HepG2 (cell line): ENCODE measurements around the gene BSG. TPM values are rescaled to one million over a fixed set of nuclear protein-coding genes. Genes with fewer than 3 reads are reported as not detected.

ENCODE experiments used
- ELF4 ChIP-seq: sonication (generic); formaldehyde crosslinking; IDR thresholded peaks from 2 replicates; pipeline ENCODE4 v1.5.0; 2020; ENCODE audit warnings: missing genetic modification reagents, mild to moderate bottlenecking, moderate library complexity, borderline replicate concordance
- HNF1B ChIP-seq: sonication (generic); formaldehyde crosslinking; IDR thresholded peaks from 2 replicates; pipeline ENCODE4 v1.5.1; 2020; ENCODE audit warnings: mild to moderate bottlenecking, moderate library complexity, missing genetic modification reagents
- KLF16 ChIP-seq, 2 experiments: sonication (generic) in 1 of 2; formaldehyde crosslinking in 1 of 2; IDR thresholded peaks; 2 replicates each; pipeline versions ENCODE4 v1.6.1 to v1.8.0; 2016 to 2023; ENCODE audit warnings: missing genetic modification reagents in 2 of 2, missing compliant biosample characterization in 1 of 2
- PATZ1 ChIP-seq: sonication (generic); formaldehyde crosslinking; IDR thresholded peaks from 2 replicates; pipeline ENCODE4 v1.4.0; 2020; ENCODE audit warnings: missing genetic modification reagents
- POGK ChIP-seq: sonication (generic); formaldehyde crosslinking; conservative IDR thresholded peaks from 2 replicates; pipeline ENCODE4 v1.8.0; 2022; ENCODE audit warnings: mild to moderate bottlenecking, moderate library complexity, missing genetic modification reagents
- RFX3 ChIP-seq: IDR thresholded peaks from 2 replicates; pipeline ENCODE4 v1.6.1; 2016; ENCODE audit warnings: missing biosample characterization, missing genetic modification reagents
- SNAPC5 ChIP-seq: sonication (generic); formaldehyde crosslinking; IDR thresholded peaks from 2 replicates; pipeline ENCODE4 v1.8.1; 2023; ENCODE audit warnings: mild to moderate bottlenecking, missing genetic modification reagents, borderline replicate concordance
- TRAFD1 ChIP-seq: sonication (generic); formaldehyde crosslinking; IDR thresholded peaks from 2 replicates; pipeline ENCODE4 v1.5.1; 2020; ENCODE audit warnings: missing genetic modification reagents, mild to moderate bottlenecking, borderline replicate concordance
- ZNF136 ChIP-seq: sonication (generic); formaldehyde crosslinking; IDR thresholded peaks from 2 replicates; pipeline ENCODE4 v1.8.1; 2022; ENCODE audit warnings: low read depth, mild to moderate bottlenecking, moderate library complexity, missing genetic modification reagents
- ZNF552 ChIP-seq: sonication (generic); formaldehyde crosslinking; IDR thresholded peaks from 2 replicates; pipeline ENCODE4 v1.9.0; 2022; ENCODE audit warnings: missing genetic modification reagents, mild to moderate bottlenecking, borderline replicate concordance
- ZNF746 ChIP-seq: sonication (generic); formaldehyde crosslinking; IDR thresholded peaks from 2 replicates; pipeline ENCODE4 v1.8.0; 2022; ENCODE audit warnings: mild to moderate bottlenecking, missing genetic modification reagents
- ZNF883 ChIP-seq: sonication (generic); formaldehyde crosslinking; IDR thresholded peaks from 2 replicates; pipeline ENCODE4 v1.5.1; 2020; ENCODE audit warnings: mild to moderate bottlenecking, missing genetic modification reagents; ENCODE audit errors: not compliant biosample characterization
- polyA plus RNA-seq, 8 experiments: library from polyadenylated mRNA; depleted of rRNA in 3 of 8; stranded (reverse) in 7 of 8; unstranded in 1 of 8; fragments of >200 nt; fragmentation: Illumina TruSeq in 4 of 8; extraction: Trizol in 4 of 8; gene quantifications; 2 replicates each; pipeline versions ENCODE4 v1.2.1 to v1.2.3, GENCODE V29; 2011 to 2016; ENCODE audit warnings: low read depth in 4 of 8, missing spikeins in 1 of 8, mixed read lengths in 1 of 8; ENCODE audit not compliant: insufficient read depth in 1 of 8
- total RNA-seq, 5 experiments: library from RNA; depleted of rRNA; stranded (reverse); fragments of >200 nt; fragmentation: Illumina TruSeq; extraction: Trizol; gene quantifications; 2 replicates each; pipeline ENCODE4 v1.2.3, GENCODE V29; 2016; ENCODE audit warnings: low read depth in 1 of 5

Gene BSG
- total and polyA plus RNA-seq, 2 of the 13 experiments (the other 11 are each of a cell fraction or from before 2014, with no cell fraction given), result 309 to 754 TPM

- TF ChIP-seq POGK (CRISPR knock-in tag), result peak; percentile 66; the same call in 1 of the 2 replicates
- no peak for TF ChIP-seq SNAPC5 (CRISPR knock-in tag)
- TF ChIP-seq PATZ1, result no peak
- no peak for TF ChIP-seq TRAFD1
- TF ChIP-seq ZNF136, result no peak
- TF ChIP-seq RFX3 (CRISPR knock-in tag), result no peak
- TF ChIP-seq KLF16 (CRISPR knock-in tag; IDR thresholded peaks at IDR 0.05), result 0 out of 4 replicates have a peak, but pooled peaks of 1 of the 2 experiments have one; percentile 2
- no peak for TF ChIP-seq ZNF552 (CRISPR knock-in tag)
- TF ChIP-seq ZNF746 (CRISPR knock-in tag), result no peak
- TF ChIP-seq ELF4 (CRISPR knock-in tag), result no peak
- peak; percentile 25 for TF ChIP-seq ZNF883 (CRISPR knock-in tag)
- TF ChIP-seq HNF1B, result 0 out of 2 replicates have a peak, but pooled peaks have one; percentile 41
These were observed 535 bp downstream of the BSG start (continued) for GRCh38 chr19:572743-573518.
